Nephron progenitor cell (in vitro differentiated cells): Measurements from ENCODE around the gene EXOSC2.

Experiments
- DNase-seq: peaks from one replicate; pipeline ENCODE4 v3.0.0; 2021
- H3K27ac Mint-ChIP-seq: 2 replicates; pipeline ENCODE4 v1.8.0; 2021; ENCODE audit warnings: mild to moderate bottlenecking, moderate library complexity, mixed read lengths
- H3K27me3 Mint-ChIP-seq: 2 replicates; pipeline ENCODE4 v1.8.0; 2021; ENCODE audit warnings: mild to moderate bottlenecking, low read depth, mixed read lengths; ENCODE audit not compliant: poor library complexity
- H3K36me3 Mint-ChIP-seq: 2 replicates; pipeline ENCODE4 v1.8.0; 2021; ENCODE audit warnings: low read depth, mixed read lengths
- H3K4me1 Mint-ChIP-seq: 2 replicates; pipeline ENCODE4 v1.8.0; 2021; ENCODE audit warnings: mixed read lengths
- H3K4me3 Mint-ChIP-seq: 2 replicates; pipeline ENCODE4 v1.8.0; 2021; ENCODE audit warnings: mild to moderate bottlenecking, moderate library complexity, mixed read lengths
- H3K9me3 Mint-ChIP-seq: 2 replicates; pipeline ENCODE4 v1.8.0; 2021; ENCODE audit warnings: mild to moderate bottlenecking, moderate library complexity, mixed read lengths
- CTCF ChIP-seq: fragments of 200-600 bp; sonication (generic); IDR thresholded peaks from 2 replicates; pipeline ENCODE4 v1.5.0; 2021; ENCODE audit warnings: antibody characterized with exemption

Gene EXOSC2

GRCh38 chr9:130662970-130663257 lies 30.7 kb upstream of the EXOSC2 start:
- H3K4me3 Mint-ChIP-seq = peak overlapping the region; percentile 59
- DNase-seq = peak; percentile 33
- H3K36me3 Mint-ChIP-seq = no peaks in the 10 kb centered on the region
- peaks cover 12% of the 10 kb centered on the region for H3K9me3 Mint-ChIP-seq
- no peak overlapping the region for H3K27ac Mint-ChIP-seq
- no peak for TF ChIP-seq CTCF
- H3K27me3 Mint-ChIP-seq = peaks cover 100% of the 10 kb centered on the region
- peaks cover 23% of the 10 kb centered on the region for H3K4me1 Mint-ChIP-seq

GRCh38 chr9:130663258-130663976 lies 30.2 kb upstream of the EXOSC2 start:
- no peak overlapping the region for H3K27ac Mint-ChIP-seq
- H3K4me3 Mint-ChIP-seq = peak overlapping the region; percentile 54
- TF ChIP-seq CTCF = no peak
- peak; percentile 53 for DNase-seq
- peaks cover 23% of the 10 kb centered on the region for H3K4me1 Mint-ChIP-seq
- peaks cover 7% of the 10 kb centered on the region for H3K9me3 Mint-ChIP-seq
- H3K27me3 Mint-ChIP-seq = peaks cover 100% of the 10 kb centered on the region
- no peaks in the 10 kb centered on the region for H3K36me3 Mint-ChIP-seq

GRCh38 chr9:130663977-130664250 lies 29.7 kb upstream of the EXOSC2 start:
- H3K27ac Mint-ChIP-seq = no peak overlapping the region
- peak overlapping the region; percentile 54 for H3K4me3 Mint-ChIP-seq
- H3K36me3 Mint-ChIP-seq = no peaks in the 10 kb centered on the region
- H3K4me1 Mint-ChIP-seq = peaks cover 23% of the 10 kb centered on the region
- peaks cover 2% of the 10 kb centered on the region for H3K9me3 Mint-ChIP-seq
- H3K27me3 Mint-ChIP-seq = peaks cover 100% of the 10 kb centered on the region
- no peak for DNase-seq
- TF ChIP-seq CTCF = no peak

GRCh38 chr9:130664251-130665028 lies 29.1 kb upstream of the EXOSC2 start, which contains the start of gene PRDM12:
TSS of gene PRDM12 (plus strand) at chr9:130664594. CDS start at chr9:130664654, 60 bp downstream.
- Mint-ChIP-seq H3K27me3 (peaks cover 100% of the 10 kb centered on the region), H3K9me3 (no peaks in the 10 kb centered on the region), H3K27ac (no peak within 1 kb of the TSS), H3K36me3 (no peaks in the 10 kb centered on the region), H3K4me1 (peaks cover 23% of the 10 kb centered on the region), H3K4me3 (peak within 1 kb of the TSS; percentile 72)
- TF ChIP-seq CTCF = no peak
- peak; percentile 53 for DNase-seq

GRCh38 chr9:130665029-130665430 lies 28.6 kb upstream of the EXOSC2 start:
- Mint-ChIP-seq H3K9me3 (no peaks in the 10 kb centered on the region), H3K27me3 (peaks cover 100% of the 10 kb centered on the region), H3K27ac (no peak overlapping the region), H3K4me1 (peaks cover 23% of the 10 kb centered on the region), H3K36me3 (no peaks in the 10 kb centered on the region), H3K4me3 (peak overlapping the region; percentile 72)
- DNase-seq = no peak
- no peak for TF ChIP-seq CTCF
